T-helper 1 cell treated with Interleukin-12 subunit alpha and Interleukin-12 subunit beta and Interleukin-4 antibody, amounts not matched to agents 30 μg/mL and 1 μg/mL, for 36 hours (primary cell): Measurements from ENCODE around the gene SLC34A3.

ENCODE experiments used
- H3K27ac Mint-ChIP-seq: one replicate; pipeline ENCODE4 v1.8.0; 2021; ENCODE audit warnings: mild to moderate bottlenecking, mixed read lengths
- H3K27me3 Mint-ChIP-seq: one replicate; pipeline ENCODE4 v1.8.0; 2021; ENCODE audit warnings: low read depth, mixed read lengths
- H3K36me3 Mint-ChIP-seq: one replicate; pipeline ENCODE4 v1.8.0; 2021; ENCODE audit warnings: low read depth, mixed read lengths
- H3K4me1 Mint-ChIP-seq: one replicate; pipeline ENCODE4 v1.8.0; 2021; ENCODE audit warnings: low read depth, mixed read lengths
- H3K4me3 Mint-ChIP-seq: one replicate; pipeline ENCODE4 v1.8.0; 2021; ENCODE audit warnings: mild to moderate bottlenecking, moderate library complexity, mixed read lengths
- H3K9me3 Mint-ChIP-seq: one replicate; pipeline ENCODE4 v1.8.0; 2021; ENCODE audit warnings: mixed read lengths

The SLC34A3 gene

DNA sequence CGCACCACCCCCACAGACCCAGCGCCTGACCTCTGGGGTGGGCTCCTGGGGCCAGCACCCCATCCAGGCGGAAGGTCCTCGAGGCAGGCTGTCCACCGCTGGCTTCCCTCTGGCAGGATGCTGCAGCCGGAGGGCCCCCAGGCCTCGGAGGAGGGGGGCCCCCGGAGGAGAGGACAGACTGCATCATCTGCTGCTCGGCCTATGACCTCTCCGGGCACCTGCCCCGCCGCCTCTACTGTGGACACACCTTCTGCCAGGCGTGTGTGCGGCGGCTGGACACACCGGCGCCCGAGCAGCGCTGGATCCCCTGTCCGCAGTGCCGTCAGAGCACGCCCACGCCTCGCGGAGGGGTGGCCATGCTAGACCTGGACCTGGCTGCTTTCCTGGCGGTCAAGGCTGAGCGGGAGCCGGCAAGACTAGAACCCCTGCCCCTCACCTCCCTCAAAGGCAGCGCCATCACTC, 2.2 kb upstream of the SLC34A3 start:
- Mint-ChIP-seq H3K9me3 (no peaks in the 10 kb centered on the region), H3K36me3 (no peaks in the 10 kb centered on the region), H3K4me3 (no peak overlapping the region), H3K27me3 (no peaks in the 10 kb centered on the region), H3K27ac (no peak overlapping the region), H3K4me1 (peaks cover 3% of the 10 kb centered on the region)

DNA sequence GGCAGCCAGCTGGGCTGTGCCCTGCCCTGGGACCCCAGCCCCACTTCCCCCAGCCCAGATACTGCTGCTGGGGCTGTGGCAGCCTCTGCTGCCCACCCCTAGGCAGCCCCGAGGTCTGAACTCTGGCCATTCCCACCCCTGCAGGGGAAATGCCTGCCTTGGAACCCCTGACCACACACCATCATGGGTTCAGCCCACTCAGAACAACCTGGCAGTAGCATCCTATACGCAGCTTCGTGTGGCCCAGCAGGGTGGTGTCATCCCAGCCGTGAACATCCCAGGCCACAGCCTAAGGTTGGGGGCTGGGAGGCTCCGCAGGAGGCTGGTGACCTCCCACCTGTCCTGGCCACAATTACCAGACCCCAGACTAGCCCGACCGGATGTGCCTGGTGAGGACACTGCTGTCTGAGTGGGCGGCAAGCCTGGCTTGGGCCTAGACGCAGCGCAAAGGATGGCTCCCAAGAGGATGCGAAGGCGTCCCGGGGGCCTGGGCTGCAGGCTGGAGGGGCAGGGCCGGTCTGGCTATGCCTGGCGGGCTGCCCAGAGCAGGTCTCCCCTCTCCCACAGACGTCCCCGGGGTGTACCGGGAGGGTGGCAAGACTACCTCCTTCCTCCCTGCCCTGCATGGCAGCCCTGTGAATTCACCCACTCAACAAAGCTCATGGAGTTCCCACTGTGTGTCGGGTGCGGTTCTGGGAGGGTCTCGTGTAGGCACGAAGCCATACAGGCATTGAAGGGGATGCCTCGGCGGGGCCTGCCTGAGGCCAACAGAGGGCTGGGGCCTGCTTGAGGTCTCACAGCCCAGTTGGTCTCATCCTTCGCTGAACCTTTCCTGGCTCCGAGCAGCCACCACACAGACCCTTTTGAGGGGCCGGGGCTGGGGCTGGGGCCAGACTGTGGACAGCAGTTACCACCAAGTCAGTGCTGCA, 1.5 kb upstream of the SLC34A3 start:
- H3K9me3 Mint-ChIP-seq = no peaks in the 10 kb centered on the region
- H3K36me3 Mint-ChIP-seq = no peaks in the 10 kb centered on the region
- no peak overlapping the region for H3K4me3 Mint-ChIP-seq
- no peaks in the 10 kb centered on the region for H3K27me3 Mint-ChIP-seq
- H3K27ac Mint-ChIP-seq = no peak overlapping the region
- H3K4me1 Mint-ChIP-seq = peaks cover 3% of the 10 kb centered on the region

DNA sequence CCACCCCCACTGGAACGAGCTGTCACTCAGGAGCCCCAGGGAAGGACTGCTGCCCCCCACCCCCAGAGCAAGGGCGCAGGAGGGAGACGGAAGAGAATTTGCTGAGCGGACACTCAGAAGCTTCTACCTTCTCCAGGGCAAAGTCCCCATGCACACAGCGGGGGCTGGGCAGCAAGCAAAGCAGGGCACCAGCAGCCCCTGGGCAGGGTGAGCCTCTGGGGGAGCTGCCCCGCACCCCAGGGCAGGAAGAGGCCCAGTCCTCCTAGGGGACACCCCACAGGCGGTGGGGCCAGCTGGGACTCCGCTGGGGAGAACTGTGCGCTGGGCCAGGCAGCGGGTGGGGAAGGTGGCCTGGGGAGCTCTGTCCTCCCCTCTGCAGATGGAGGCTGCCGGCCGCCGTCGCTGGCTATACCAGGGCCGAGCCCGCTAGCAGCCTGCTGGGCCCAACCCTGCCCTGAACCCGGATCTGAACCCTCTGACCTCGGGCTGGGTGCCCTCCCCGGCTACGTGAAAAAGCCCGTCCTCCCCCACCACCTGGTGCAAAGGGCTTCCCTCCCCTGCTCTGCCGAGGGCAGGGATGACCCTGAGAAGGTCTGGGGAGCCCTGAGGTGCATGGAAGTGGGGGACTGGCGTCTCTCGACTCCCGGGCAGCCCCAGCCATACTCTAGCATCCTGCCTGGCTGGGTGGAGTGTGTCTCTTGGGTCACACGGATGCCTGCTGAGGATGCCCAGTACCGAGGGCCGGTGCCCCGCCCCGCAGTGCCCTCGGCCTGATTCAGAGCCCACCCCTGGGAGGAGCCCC, 597 bp upstream of the SLC34A3 start:
- H3K27ac Mint-ChIP-seq = no peak overlapping the region
- no peaks in the 10 kb centered on the region for H3K27me3 Mint-ChIP-seq
- H3K36me3 Mint-ChIP-seq = no peaks in the 10 kb centered on the region
- no peaks in the 10 kb centered on the region for H3K9me3 Mint-ChIP-seq
- H3K4me3 Mint-ChIP-seq = no peak overlapping the region
- peaks cover 3% of the 10 kb centered on the region for H3K4me1 Mint-ChIP-seq

DNA sequence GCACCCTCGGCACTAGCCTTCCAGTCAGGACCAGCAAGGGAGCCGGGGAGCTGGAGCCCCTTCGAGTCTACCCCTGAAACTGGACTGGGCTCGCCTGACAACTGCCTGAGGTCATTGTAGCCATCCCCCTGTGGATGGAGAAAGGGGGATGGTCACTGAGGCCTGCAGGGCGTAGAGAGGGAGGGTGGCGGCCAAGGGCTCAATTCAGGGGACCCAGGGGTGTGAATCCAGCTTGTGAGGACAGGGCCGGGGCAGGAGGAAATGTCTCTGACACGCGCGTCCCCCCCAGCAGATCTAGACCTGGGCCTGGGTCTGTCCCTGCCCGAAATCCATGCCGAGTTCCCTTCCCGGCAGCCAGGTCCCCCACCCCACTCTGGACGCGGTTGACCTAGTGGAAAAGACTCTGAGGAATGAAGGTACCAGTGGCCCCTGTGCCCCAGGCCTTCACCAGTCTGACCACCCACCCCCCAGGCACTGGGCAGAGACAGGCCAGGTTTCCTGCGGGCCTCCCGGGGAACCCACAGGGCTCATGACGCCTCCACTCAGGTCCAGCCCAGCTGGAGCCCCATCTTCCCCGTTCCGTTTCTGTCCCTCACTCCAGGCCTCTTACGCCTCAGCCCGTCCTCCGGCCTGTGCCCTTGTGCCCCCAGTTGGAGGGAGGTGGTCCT, 805 bp downstream of the SLC34A3 start:
- Mint-ChIP-seq H3K27ac (no peak overlapping the region), H3K27me3 (no peaks in the 10 kb centered on the region), H3K4me3 (no peak overlapping the region), H3K9me3 (no peaks in the 10 kb centered on the region), H3K36me3 (no peaks in the 10 kb centered on the region), H3K4me1 (peaks cover 3% of the 10 kb centered on the region)

GRCh38 chr9:137232101-137232500, 1.4 kb downstream of the SLC34A3 start:
- H3K27ac Mint-ChIP-seq = no peak overlapping the region
- H3K4me1 Mint-ChIP-seq = peaks cover 3% of the 10 kb centered on the region
- H3K9me3 Mint-ChIP-seq = no peaks in the 10 kb centered on the region
- H3K4me3 Mint-ChIP-seq = no peak overlapping the region
- H3K27me3 Mint-ChIP-seq = no peaks in the 10 kb centered on the region
- no peaks in the 10 kb centered on the region for H3K36me3 Mint-ChIP-seq

- H3K27ac Mint-ChIP-seq = no peak overlapping the region
- no peak overlapping the region for H3K4me3 Mint-ChIP-seq
- no peaks in the 10 kb centered on the region for H3K36me3 Mint-ChIP-seq
- H3K27me3 Mint-ChIP-seq = no peaks in the 10 kb centered on the region
- no peaks in the 10 kb centered on the region for H3K9me3 Mint-ChIP-seq
- peaks cover 2% of the 10 kb centered on the region for H3K4me1 Mint-ChIP-seq
These were observed 1.8 kb downstream of the SLC34A3 start for GRCh38 chr9:137232510-137232909.

DNA sequence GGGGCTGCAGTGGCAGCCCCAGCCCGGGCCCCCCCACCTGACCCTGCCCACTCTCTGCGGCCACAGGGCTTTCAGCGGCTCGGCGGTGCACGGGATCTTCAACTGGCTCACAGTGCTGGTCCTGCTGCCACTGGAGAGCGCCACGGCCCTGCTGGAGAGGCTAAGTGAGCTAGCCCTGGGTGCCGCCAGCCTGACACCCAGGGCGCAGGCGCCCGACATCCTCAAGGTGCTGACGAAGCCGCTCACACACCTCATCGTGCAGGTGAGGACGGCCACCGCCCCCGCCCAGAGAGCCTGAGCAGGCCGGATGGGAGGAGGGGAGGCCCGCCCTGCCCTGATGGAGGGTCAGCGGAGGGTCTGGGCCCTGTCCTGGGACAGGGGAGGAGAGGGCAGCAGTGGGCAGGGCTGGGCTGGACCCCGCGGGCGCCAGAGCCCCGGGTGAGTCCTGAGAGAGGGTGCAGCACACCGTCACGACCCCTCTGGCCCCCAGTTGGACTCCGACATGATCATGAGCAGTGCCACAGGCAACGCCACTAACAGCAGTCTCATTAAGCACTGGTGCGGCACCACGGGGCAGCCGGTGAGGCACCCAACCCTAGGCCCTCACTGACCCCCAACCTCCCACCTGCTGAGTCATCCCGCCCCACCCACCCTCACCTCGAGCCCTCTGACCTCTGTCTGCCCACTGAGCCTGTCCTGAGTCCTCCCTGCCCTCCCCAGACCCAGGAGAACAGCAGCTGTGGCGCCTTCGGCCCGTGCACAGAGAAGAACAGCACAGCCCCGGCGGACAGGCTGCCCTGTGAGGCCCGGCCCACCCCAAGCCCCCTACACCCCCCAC, 2.7 kb downstream of the SLC34A3 start:
- no peaks in the 10 kb centered on the region for H3K27me3 Mint-ChIP-seq

GRCh38 chr9:137234055-137234697, 3.5 kb downstream of the SLC34A3 start:
- H3K27me3 Mint-ChIP-seq = no peaks in the 10 kb centered on the region
- H3K27ac Mint-ChIP-seq = no peak overlapping the region
- H3K36me3 Mint-ChIP-seq = no peaks in the 10 kb centered on the region
- H3K4me1 Mint-ChIP-seq = peaks cover 2% of the 10 kb centered on the region
- H3K4me3 Mint-ChIP-seq = no peak overlapping the region
- H3K9me3 Mint-ChIP-seq = no peaks in the 10 kb centered on the region

More for the DNA sequence above, 2.7 kb downstream of the SLC34A3 start:
- Mint-ChIP-seq H3K36me3 (no peaks in the 10 kb centered on the region), H3K4me3 (no peak overlapping the region), H3K9me3 (no peaks in the 10 kb centered on the region), H3K27ac (no peak overlapping the region), H3K4me1 (no peaks in the 10 kb centered on the region)

GRCh38 chr9:137234758-137235423, 4.2 kb downstream of the SLC34A3 start:
- no peak overlapping the region for H3K27ac Mint-ChIP-seq

GRCh38 chr9:137235424-137236237, 4.9 kb downstream of the SLC34A3 start:
- Mint-ChIP-seq H3K27me3 (no peaks in the 10 kb centered on the region), H3K27ac (no peak overlapping the region), H3K4me3 (no peak overlapping the region), H3K9me3 (no peaks in the 10 kb centered on the region), H3K4me1 (peaks cover 2% of the 10 kb centered on the region), H3K36me3 (no peaks in the 10 kb centered on the region)

More at GRCh38 chr9:137234758-137235423, 4.2 kb downstream of the SLC34A3 start:
- Mint-ChIP-seq H3K27me3 (no peaks in the 10 kb centered on the region), H3K4me1 (peaks cover 2% of the 10 kb centered on the region), H3K36me3 (no peaks in the 10 kb centered on the region), H3K9me3 (no peaks in the 10 kb centered on the region), H3K4me3 (no peak overlapping the region)

- Mint-ChIP-seq H3K27ac (no peak overlapping the region), H3K9me3 (no peaks in the 10 kb centered on the region), H3K4me3 (no peak overlapping the region), H3K27me3 (no peaks in the 10 kb centered on the region), H3K36me3 (peaks cover 4% of the 10 kb centered on the region), H3K4me1 (peaks cover 2% of the 10 kb centered on the region)
These were observed 5.7 kb downstream of the SLC34A3 start for GRCh38 chr9:137236238-137236935.

GRCh38 chr9:137236936-137237421, 6.3 kb downstream of the SLC34A3 start:
- H3K9me3 Mint-ChIP-seq = no peaks in the 10 kb centered on the region
- H3K4me1 Mint-ChIP-seq = peaks cover 2% of the 10 kb centered on the region
- peaks cover 4% of the 10 kb centered on the region for H3K36me3 Mint-ChIP-seq
- no peak overlapping the region for H3K27ac Mint-ChIP-seq
- no peak overlapping the region for H3K4me3 Mint-ChIP-seq
- H3K27me3 Mint-ChIP-seq = no peaks in the 10 kb centered on the region
